ENCODE results near the gene RHBDF2. TPM values are rescaled to one million over a fixed set of nuclear protein-coding genes. Genes with fewer than 3 reads are reported as not detected.
A peak's percentile ranks its signal among the peaks of the same experiment; 100 is the strongest.
"Not testable (repeated sequence)": the region's sequence is repeated elsewhere in the genome, so short reads cannot be mapped to it uniquely, and the experiment has no call there.

Gene RHBDF2
- total RNA-seq, 1 donor from 2014 or later, result 189 TPM

- no peak for DNase-seq
- Mint-ChIP-seq H3K9me3 (no peaks in the 10 kb centered on the region), H3K36me3 (ENCODE audit: low read depth) (peaks cover 4% of the 10 kb centered on the region), H3K27me3 (no peaks in the 10 kb centered on the region), H3K27ac (peak overlapping the region; percentile 94), H3K4me3 (peak overlapping the region; percentile 86), H3K4me1 (peaks cover 54% of the 10 kb centered on the region)
- intact Hi-C loops (cut with micrococcal nuclease), result no loop called here
- no peak for ATAC-seq (ENCODE audit: low read depth)
- ChIA-PET POLR2A (interaction anchor here (0.6 to 4.0 kb wide), 12 partner anchors 15 to 1848 kb away, joined by 3 to 85 read pairs (median 9); partner anchors contain the start of genes JMJD6, METTL23, MFSD11 and SRP68), CTCF (interaction anchor here (1.3 to 3.0 kb wide), 6 partner anchors 16 to 101 kb away, joined by 3 to 32 read pairs (median 8); no protein-coding TSS in a partner anchor)
- TF ChIP-seq CTCF (IDR thresholded peaks at IDR 0.05), result no peak
Observed at GRCh38 chr17:76529224-76530094, 28.2 kb upstream of the RHBDF2 start.

GRCh38 chr17:76528528-76529223 lies 27.5 kb upstream of the RHBDF2 start:
- Mint-ChIP-seq H3K4me1 (peaks cover 58% of the 10 kb centered on the region), H3K36me3 (ENCODE audit: low read depth) (peaks cover 4% of the 10 kb centered on the region), H3K4me3 (peak overlapping the region; percentile 86), H3K27ac (peak overlapping the region; percentile 94), H3K9me3 (no peaks in the 10 kb centered on the region), H3K27me3 (no peaks in the 10 kb centered on the region)
- intact Hi-C loops (cut with micrococcal nuclease), result loop anchor here (1.0 kb wide), 3 partner anchors 13 to 46 kb away; no protein-coding TSS in a partner anchor
- CTCF ChIA-PET, result interaction anchor here (1.0 to 3.0 kb wide), 9 partner anchors 17 to 200 kb away, joined by 3 to 32 read pairs (median 4); partner anchors contain the start of gene SPHK1
- peak; percentile 30 for ATAC-seq (ENCODE audit: low read depth)
- POLR2A ChIA-PET, result interaction anchor here (0.6 to 4.0 kb wide), 33 partner anchors 8 to 1849 kb away, joined by 3 to 85 read pairs (median 4); partner anchors contain the start of genes AANAT, CYGB, JMJD6 and METTL23
- TF ChIP-seq CTCF (IDR thresholded peaks at IDR 0.05), result no peak
- DNase-seq, result no peak

GRCh38 chr17:76528156-76528527 lies 26.9 kb upstream of the RHBDF2 start:
- ChIA-PET POLR2A (interaction anchor here (0.6 to 4.0 kb wide), 38 partner anchors 9 to 1430 kb away, joined by 3 to 85 read pairs (median 4); partner anchors contain the start of genes AANAT, CYGB, JMJD6 and METTL23), CTCF (interaction anchor here (0.5 to 3.0 kb wide), 10 partner anchors 12 to 200 kb away, joined by 3 to 32 read pairs (median 4); partner anchors contain the start of gene SPHK1)
- ATAC-seq (ENCODE audit: low read depth), result peak; percentile 71
- Mint-ChIP-seq H3K36me3 (ENCODE audit: low read depth) (peaks cover 4% of the 10 kb centered on the region), H3K27me3 (no peaks in the 10 kb centered on the region), H3K27ac (peak overlapping the region; percentile 94), H3K4me1 (peaks cover 63% of the 10 kb centered on the region), H3K4me3 (peak overlapping the region; percentile 86), H3K9me3 (no peaks in the 10 kb centered on the region)
- DNase-seq, result peak; percentile 52
- TF ChIP-seq CTCF (IDR thresholded peaks at IDR 0.05), result no peak
- intact Hi-C loops (cut with micrococcal nuclease), result loop anchor here (1.0 kb wide), 3 partner anchors 13 to 46 kb away; no protein-coding TSS in a partner anchor

GRCh38 chr17:76527430-76528111 lies 26.3 kb upstream of the RHBDF2 start:
- Mint-ChIP-seq H3K9me3 (no peaks in the 10 kb centered on the region), H3K4me3 (peak overlapping the region; percentile 86), H3K27me3 (peaks cover 2% of the 10 kb centered on the region), H3K4me1 (peaks cover 63% of the 10 kb centered on the region), H3K27ac (peak overlapping the region; percentile 94), H3K36me3 (ENCODE audit: low read depth) (peaks cover 4% of the 10 kb centered on the region)
- TF ChIP-seq CTCF (IDR thresholded peaks at IDR 0.05), result no peak
- ATAC-seq (ENCODE audit: low read depth), result peak; percentile 77
- ChIA-PET CTCF (interaction anchor here (0.5 to 3.0 kb wide), 9 partner anchors 9 to 201 kb away, joined by 3 to 32 read pairs (median 4); partner anchors contain the start of gene SPHK1), POLR2A (interaction anchor here (0.6 to 4.0 kb wide), 36 partner anchors 8 to 1431 kb away, joined by 3 to 85 read pairs (median 5); partner anchors contain the start of genes AANAT, CYGB, JMJD6 and METTL23)
- intact Hi-C loops (cut with micrococcal nuclease), result loop anchor here (1.0 kb wide), 4 partner anchors 12 to 45 kb away; no protein-coding TSS in a partner anchor
- peak; percentile 66 for DNase-seq

- DNase-seq; H3K27me3 Mint-ChIP-seq; H3K36me3 Mint-ChIP-seq (ENCODE audit: low read depth); H3K9me3 Mint-ChIP-seq; ATAC-seq (ENCODE audit: low read depth): not testable (repeated sequence)
- CTCF ChIA-PET, result interaction anchor here (0.8 to 3.0 kb wide), 4 partner anchors 9 to 97 kb away, joined by 3 to 32 read pairs (median 9); no protein-coding TSS in a partner anchor
- H3K27ac Mint-ChIP-seq, result peak overlapping the region; percentile 94
- peaks cover 61% of the 10 kb centered on the region for H3K4me1 Mint-ChIP-seq
- POLR2A ChIA-PET, result interaction anchor here (0.6 to 4.0 kb wide), 16 partner anchors 7 to 210 kb away, joined by 3 to 85 read pairs (median 8); partner anchors contain the start of genes CYGB, MFSD11, PRCD and RHBDF2
- H3K4me3 Mint-ChIP-seq, result peak overlapping the region; percentile 72
- intact Hi-C loops (cut with micrococcal nuclease), result loop anchor here (1.0 kb wide), 1 partner anchor 30 kb away; no protein-coding TSS in a partner anchor
Observed at GRCh38 chr17:76527016-76527415, 25.8 kb upstream of the RHBDF2 start.

GRCh38 chr17:76525513-76525833 lies 24.2 kb upstream of the RHBDF2 start:
- CTCF ChIA-PET, result interaction anchor here (1.3 to 4.6 kb wide), 2 partner anchors 20 to 98 kb away, joined by 9 to 88 read pairs; no protein-coding TSS in a partner anchor
- DNase-seq; H3K4me3 Mint-ChIP-seq; ATAC-seq (ENCODE audit: low read depth); H3K9me3 Mint-ChIP-seq; H3K36me3 Mint-ChIP-seq (ENCODE audit: low read depth); intact Hi-C loops (cut with micrococcal nuclease); H3K27me3 Mint-ChIP-seq; H3K27ac Mint-ChIP-seq: not testable (repeated sequence)
- POLR2A ChIA-PET, result interaction anchor here (1.1 to 1.3 kb wide), 3 partner anchors 9 to 33 kb away, joined by 3 to 4 read pairs (median 4); no protein-coding TSS in a partner anchor
- H3K4me1 Mint-ChIP-seq, result peaks cover 51% of the 10 kb centered on the region
